Naive thymus-derived CD8-positive, alpha-beta T cell (primary cell): ENCODE measurements around the gene AMPD3. TPM values are rescaled to one million over a fixed set of nuclear protein-coding genes. Genes with fewer than 3 reads are reported as not detected.

Experiments
- ATAC-seq, 2 donors: fragments of 150-1000 bp; cut with Tn5 transposase in 1 of 2; sonication (Bioruptor Pico), chemical (Tn5 transposase) in 1 of 2; 1 replicate in 1 of 2; 2 replicates in 1 of 2; pipeline ENCODE4 v1.10.0; 2021; ENCODE audit warnings: mild to moderate bottlenecking in 2 of 2, moderate library complexity in 2 of 2
- POLR2A ChIA-PET: fragments of 350-600 bp; sonication (Branson Sonifier 250); formaldehyde crosslinking; loops from one replicate; lab custom pipeline; 2021; ENCODE audit warnings: antibody characterized with exemption; lab: Charles Lee
- DNase-seq, 10 donors: peaks; one replicate each; pipeline versions ENCODE4 v3.0.0 to v3.0.0-alpha.2; 2020 to 2022
- H3K27ac Mint-ChIP-seq, 10 donors: one replicate each; pipeline ENCODE4 v1.8.0; 2020 to 2022; ENCODE audit warnings: mild to moderate bottlenecking in 10 of 10, mixed read lengths in 10 of 10, moderate library complexity in 4 of 10, inconsistent platforms in 1 of 10
- H3K27me3 Mint-ChIP-seq, 5 donors: one replicate each; pipeline ENCODE4 v1.8.0; 2021 to 2022; ENCODE audit warnings: mixed read lengths in 5 of 5
- H3K36me3 Mint-ChIP-seq, 3 donors: one replicate each; pipeline ENCODE4 v1.8.0; 2020 to 2022; ENCODE audit warnings: mixed read lengths in 3 of 3, mild to moderate bottlenecking in 2 of 3, inconsistent platforms in 1 of 3
- H3K4me1 Mint-ChIP-seq, 4 donors: one replicate each; pipeline ENCODE4 v1.8.0; 2021 to 2022; ENCODE audit warnings: mixed read lengths in 4 of 4
- H3K4me3 Mint-ChIP-seq, 10 donors: one replicate each; pipeline ENCODE4 v1.8.0; 2020 to 2022; ENCODE audit warnings: mild to moderate bottlenecking in 10 of 10, mixed read lengths in 10 of 10, moderate library complexity in 6 of 10, inconsistent platforms in 1 of 10
- H3K9me3 Mint-ChIP-seq, 9 donors: one replicate each; pipeline ENCODE4 v1.8.0; 2020 to 2022; ENCODE audit warnings: mixed read lengths in 9 of 9, mild to moderate bottlenecking in 3 of 9, inconsistent platforms in 1 of 9, moderate library complexity in 1 of 9
- polyA plus RNA-seq, 3 donors: library from polyadenylated mRNA; unstranded; fragments of 300-500 nt; fragmentation: Illumina TruSeq; gene quantifications; one replicate each; pipeline ENCODE4 v1.2.3, GENCODE V29; 2021
- total RNA-seq, 8 experiments: library from RNA in 2 of 8; stranded (reverse) in 2 of 8; gene quantifications; one replicate each; pipeline ENCODE4 v1.2.3 and lab custom pipeline; 2021 to 2026

AMPD3 gene
- total and polyA plus RNA-seq, 5 experiments from 2014 or later: 4.3 to 28.0 (median 14.2) TPM

DNA sequence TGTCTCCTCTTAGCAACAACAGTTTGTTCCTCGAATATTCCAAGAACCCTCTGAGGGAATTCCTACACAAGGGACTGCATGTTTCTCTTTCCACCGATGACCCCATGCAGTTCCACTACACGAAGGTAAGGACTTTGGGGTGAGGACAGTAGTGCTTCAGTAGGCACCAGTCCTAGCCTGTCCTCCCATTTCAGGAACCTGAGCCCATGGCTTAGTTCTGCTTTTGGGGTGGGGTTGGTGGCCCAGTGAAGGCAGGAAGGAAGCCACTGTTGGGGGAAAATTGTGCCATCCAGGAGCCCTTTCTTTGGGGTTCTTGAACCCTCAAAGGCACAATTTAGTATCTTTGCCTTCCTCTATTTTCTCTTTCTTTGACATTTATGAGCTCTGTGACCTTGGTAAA, 47.7 kb downstream of the AMPD3 start:
- Mint-ChIP-seq H3K36me3 (peaks cover 0 to 81% (median 24%) of the 10 kb centered on the region in 3 donors), H3K27me3 (no peaks in the 10 kb centered on the region), H3K4me3 (peak overlapping the region in 1 of 10 donors; percentile 2), H3K27ac (peak overlapping the region in 6 of 10 donors; percentile 7 to 65 (median 43)), H3K4me1 (peaks cover 0 to 17% (median 1%) of the 10 kb centered on the region in 4 donors), H3K9me3 (no peaks in the 10 kb centered on the region)
- POLR2A ChIA-PET: interaction anchor here (1.3 kb wide), 1 partner anchor 39 kb away, joined by 3 read pairs; the partner anchor contains the start of gene RNF141
- no peak for ATAC-seq
- DNase-seq: no peak

DNA sequence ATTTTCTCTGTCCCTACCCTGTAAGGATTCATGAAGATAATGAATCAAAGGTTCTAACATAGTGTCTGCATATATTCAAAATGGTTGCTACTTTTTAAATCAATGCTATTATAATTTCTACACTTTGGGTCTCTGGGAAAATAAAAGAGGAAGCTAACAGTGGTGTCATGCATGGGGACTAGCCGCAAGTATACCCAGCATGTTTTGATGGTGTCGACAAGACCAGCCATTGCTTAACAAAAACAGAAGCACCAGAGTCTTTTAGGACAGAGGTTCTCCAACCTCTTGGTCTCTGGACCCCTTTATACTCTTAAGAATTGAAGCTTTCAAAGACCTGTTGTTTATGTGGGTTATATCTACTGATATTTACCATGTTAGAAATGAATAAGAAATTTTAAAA, 48.2 kb downstream of the AMPD3 start:
- Mint-ChIP-seq H3K4me1 (peaks cover 0 to 17% (median 0%) of the 10 kb centered on the region in 4 donors), H3K27me3 (no peaks in the 10 kb centered on the region), H3K27ac (peak overlapping the region in 4 of 10 donors; percentile 7 to 46 (median 30)), H3K4me3 (peak overlapping the region in 1 of 10 donors; percentile 2), H3K9me3 (no peaks in the 10 kb centered on the region), H3K36me3 (peaks cover 0 to 76% (median 21%) of the 10 kb centered on the region in 3 donors)
- POLR2A ChIA-PET: interaction anchor here (1.3 kb wide), 1 partner anchor 38 kb away, joined by 3 read pairs; the partner anchor contains the start of gene RNF141
- ATAC-seq (no peak), DNase-seq (no peak)

DNA sequence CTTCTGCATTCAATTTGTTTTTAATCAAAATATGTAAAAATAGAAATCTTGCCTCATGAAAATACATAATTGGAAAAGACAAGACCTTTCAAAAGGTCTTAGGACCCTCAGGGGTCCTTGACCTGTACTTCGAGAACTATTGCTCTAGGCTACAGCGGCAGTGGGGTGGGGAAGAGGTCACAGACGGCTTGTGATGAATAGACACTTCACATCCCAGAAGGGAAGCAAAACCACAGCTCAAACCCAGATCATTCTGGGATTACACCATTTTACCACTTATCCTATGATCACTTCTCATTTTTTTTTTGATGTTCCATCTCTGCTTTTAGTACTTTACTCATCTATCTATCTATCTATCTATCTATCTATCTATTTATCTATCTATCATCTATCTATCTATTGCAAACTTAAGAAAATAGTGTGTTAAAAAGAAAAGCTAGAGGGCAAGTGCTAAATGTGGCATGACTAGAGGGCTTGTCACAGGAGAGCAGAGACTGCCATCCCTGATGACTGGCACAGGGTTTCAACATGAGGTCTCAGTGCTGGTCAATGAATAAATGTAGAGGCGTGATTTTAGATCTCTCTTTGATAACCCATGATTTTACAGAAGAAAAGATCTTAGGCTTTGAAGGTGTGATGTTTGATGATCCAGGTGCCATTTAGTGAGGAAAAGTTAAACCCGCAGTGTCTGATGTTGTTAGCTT, 48.9 kb downstream of the AMPD3 start:
- Mint-ChIP-seq H3K4me1 (peaks cover 0 to 17% (median 0%) of the 10 kb centered on the region in 4 donors), H3K9me3 (no peaks in the 10 kb centered on the region), H3K27me3 (no peaks in the 10 kb centered on the region), H3K4me3 (no peak overlapping the region), H3K36me3 (peaks cover 0 to 73% (median 21%) of the 10 kb centered on the region in 3 donors), H3K27ac (no peak overlapping the region)
- DNase-seq (no peak), ATAC-seq (no peak)
- POLR2A ChIA-PET: interaction anchor here (1.3 kb wide), 1 partner anchor 37 kb away, joined by 3 read pairs; the partner anchor contains the start of gene RNF141

DNA sequence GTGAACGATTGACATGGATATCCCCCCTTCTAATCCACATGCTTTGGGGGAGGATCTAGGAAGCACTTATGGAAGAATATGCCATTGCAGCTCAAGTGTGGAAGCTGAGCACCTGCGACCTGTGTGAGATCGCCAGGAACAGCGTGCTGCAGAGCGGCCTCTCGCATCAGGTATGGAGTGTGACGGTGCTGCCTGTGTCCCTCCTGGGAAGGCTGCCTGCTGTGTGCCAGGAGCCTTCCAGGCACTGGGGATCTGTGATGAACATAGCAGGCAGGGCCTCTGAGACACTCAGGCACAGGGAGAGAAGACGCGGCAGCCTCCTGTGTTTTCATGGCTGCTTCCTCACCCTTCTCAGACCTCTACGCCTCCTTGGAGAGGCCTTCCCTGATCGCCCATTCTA, 49.4 kb downstream of the AMPD3 start:
- Mint-ChIP-seq H3K27ac (peak overlapping the region in 1 of 10 donors; percentile 20), H3K27me3 (no peaks in the 10 kb centered on the region), H3K4me1 (peaks cover 0 to 17% (median 0%) of the 10 kb centered on the region in 4 donors), H3K4me3 (no peak overlapping the region), H3K36me3 (peaks cover 0 to 68% (median 21%) of the 10 kb centered on the region in 3 donors), H3K9me3 (no peaks in the 10 kb centered on the region)
- ATAC-seq (no peak), DNase-seq (no peak)
- POLR2A ChIA-PET: no interaction called here

DNA sequence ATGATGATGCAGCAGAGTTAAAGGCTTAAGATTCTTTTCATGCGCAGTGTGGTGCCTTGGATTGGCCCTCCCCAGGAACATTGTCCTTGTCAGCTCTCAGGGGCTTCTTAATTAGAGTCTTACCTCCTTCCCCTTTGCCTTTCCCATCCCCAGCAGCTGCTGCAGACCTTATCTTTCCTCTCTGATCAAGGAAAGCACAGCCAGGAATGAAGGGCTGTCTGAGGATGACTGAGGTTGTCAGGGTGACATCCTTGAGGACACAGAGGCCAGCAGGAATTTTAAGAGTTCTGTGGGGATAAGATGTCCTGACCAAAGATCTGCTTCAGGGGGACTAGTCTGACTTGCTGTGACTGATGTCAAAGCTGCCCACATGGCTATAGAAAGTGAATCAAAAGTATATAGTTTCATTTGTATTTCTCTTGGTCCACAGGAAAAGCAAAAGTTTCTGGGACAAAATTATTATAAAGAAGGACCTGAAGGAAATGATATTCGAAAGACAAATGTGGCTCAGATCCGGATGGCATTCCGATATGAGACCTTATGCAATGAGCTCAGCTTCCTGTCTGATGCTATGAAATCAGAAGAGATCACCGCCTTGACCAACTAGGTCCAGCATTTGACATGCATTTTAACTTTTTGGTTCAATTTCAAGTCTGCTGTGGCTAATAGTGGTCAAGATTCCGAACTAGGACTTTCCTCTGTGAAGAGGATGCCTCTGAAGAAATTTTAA, 50.4 kb downstream of the AMPD3 start:
- DNase-seq: no peak
- H3K4me1 Mint-ChIP-seq: peaks cover 0 to 17% (median 0%) of the 10 kb centered on the region in 4 donors
- POLR2A ChIA-PET: interaction anchor here (0.6 kb wide), 1 partner anchor 49 kb away, joined by 3 read pairs; no protein-coding TSS in a partner anchor
- no peak overlapping the region for H3K4me3 Mint-ChIP-seq
- no peaks in the 10 kb centered on the region for H3K9me3 Mint-ChIP-seq
- no peak for ATAC-seq
- peak overlapping the region in 1 of 10 donors; percentile 25 for H3K27ac Mint-ChIP-seq
- H3K27me3 Mint-ChIP-seq: no peaks in the 10 kb centered on the region
- peaks cover 0 to 59% (median 21%) of the 10 kb centered on the region in 3 donors for H3K36me3 Mint-ChIP-seq

DNA sequence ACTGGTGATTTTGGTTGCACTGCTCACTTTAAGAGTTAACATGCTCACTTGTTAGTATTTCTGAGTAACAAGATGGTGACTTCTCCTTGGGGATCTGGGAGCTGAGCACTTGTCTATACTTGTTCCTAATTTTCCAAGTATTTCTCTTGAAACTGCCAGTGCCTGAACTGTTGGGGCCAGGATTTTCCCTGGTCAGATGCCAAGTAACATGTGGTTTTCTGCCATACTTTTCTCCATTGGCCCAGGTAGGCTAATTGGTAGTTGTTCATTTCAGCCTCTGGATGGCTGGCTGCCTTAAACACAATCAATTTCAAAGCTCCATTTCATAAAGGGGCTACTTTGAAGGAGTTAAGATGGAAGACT, 50.9 kb downstream of the AMPD3 start:
- DNase-seq (no peak), ATAC-seq (no peak)
- Mint-ChIP-seq H3K27me3 (no peaks in the 10 kb centered on the region), H3K27ac (no peak overlapping the region), H3K36me3 (peaks cover 0 to 53% (median 21%) of the 10 kb centered on the region in 3 donors), H3K4me3 (no peak overlapping the region), H3K9me3 (no peaks in the 10 kb centered on the region), H3K4me1 (peaks cover 0 to 17% (median 0%) of the 10 kb centered on the region in 4 donors)
- POLR2A ChIA-PET: interaction anchor here (0.6 kb wide), 1 partner anchor 49 kb away, joined by 3 read pairs; no protein-coding TSS in a partner anchor

DNA sequence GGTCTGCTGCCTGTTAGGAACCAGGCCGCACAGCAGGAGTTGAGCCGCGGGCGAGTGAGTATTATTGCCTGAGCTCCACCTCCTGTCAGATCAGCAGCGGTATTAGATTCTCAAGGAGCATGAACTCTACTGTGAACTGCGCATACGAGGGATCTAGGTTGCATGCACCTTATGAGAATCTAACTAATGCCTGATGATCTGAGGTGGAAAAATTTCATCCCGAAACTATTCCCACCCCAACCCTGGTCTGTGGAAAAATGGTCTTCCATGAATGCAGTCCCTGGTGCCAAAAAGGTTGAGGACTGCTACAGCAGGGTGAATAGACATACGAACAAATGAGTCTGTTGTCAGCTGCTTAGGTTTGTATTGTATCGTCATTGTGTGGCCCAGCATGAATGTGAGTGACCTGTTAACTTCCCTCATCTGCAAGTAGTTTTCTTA, 56.1 kb downstream of the AMPD3 start:
- no peak for ATAC-seq
- Mint-ChIP-seq H3K27ac (peak overlapping the region in 1 of 10 donors; percentile 23), H3K9me3 (no peaks in the 10 kb centered on the region), H3K4me3 (no peak overlapping the region), H3K27me3 (no peaks in the 10 kb centered on the region), H3K4me1 (peaks cover 0 to 2% (median 0%) of the 10 kb centered on the region in 4 donors), H3K36me3 (peaks cover 0 to 32% (median 0%) of the 10 kb centered on the region in 3 donors)
- POLR2A ChIA-PET: no interaction called here
- no peak for DNase-seq

DNA sequence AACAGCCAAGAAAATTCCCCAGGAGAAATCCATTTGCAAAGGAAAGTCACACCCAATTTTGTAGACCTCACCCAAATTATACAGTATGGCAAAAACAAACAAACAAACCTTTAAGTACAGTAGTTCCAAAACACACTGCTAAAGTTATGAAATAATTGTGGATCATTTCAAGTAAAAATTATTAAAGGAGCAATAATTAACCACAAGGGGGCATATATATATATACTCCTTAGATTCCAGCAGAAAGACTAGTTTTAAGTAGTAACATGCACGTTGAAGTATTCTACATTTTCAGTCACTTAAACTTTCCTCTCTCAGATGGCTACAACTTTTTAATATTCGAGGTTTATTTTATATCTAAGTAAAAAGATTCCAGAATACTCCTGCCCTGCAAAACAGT, 59.1 kb downstream of the AMPD3 start:
- H3K27me3 Mint-ChIP-seq: no peaks in the 10 kb centered on the region
- DNase-seq (no peak), ATAC-seq (no peak)
- no peak overlapping the region for H3K4me3 Mint-ChIP-seq
- POLR2A ChIA-PET: no interaction called here
- peak overlapping the region in 2 of 10 donors; percentile 33 to 60 for H3K27ac Mint-ChIP-seq
- H3K4me1 Mint-ChIP-seq: peaks cover 0 to 5% (median 0%) of the 10 kb centered on the region in 4 donors
- peaks cover 0 to 41% (median 3%) of the 10 kb centered on the region in 3 donors for H3K36me3 Mint-ChIP-seq
- no peaks in the 10 kb centered on the region for H3K9me3 Mint-ChIP-seq

DNA sequence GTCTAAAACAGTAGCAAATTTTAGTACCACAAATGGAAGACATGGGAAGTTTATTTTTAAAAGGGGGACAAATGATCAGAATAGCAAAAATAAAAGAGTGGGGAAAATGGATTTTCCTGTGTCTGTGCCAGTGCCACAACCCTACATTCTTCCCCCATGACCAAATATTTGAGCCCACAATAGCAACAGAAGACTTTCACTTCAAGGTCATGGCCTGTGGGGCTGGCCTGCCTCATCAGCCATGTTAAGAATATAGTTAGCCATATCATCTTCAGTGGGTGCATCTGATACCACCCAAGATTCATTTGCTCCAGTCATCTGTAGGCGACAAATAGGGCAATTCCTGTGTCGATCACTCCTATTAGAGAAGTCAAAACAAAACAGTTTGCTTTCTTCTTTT, 59.6 kb downstream of the AMPD3 start:
- DNase-seq (no peak), ATAC-seq (no peak)
- H3K9me3 Mint-ChIP-seq: no peaks in the 10 kb centered on the region
- no peak overlapping the region for H3K4me3 Mint-ChIP-seq
- peak overlapping the region in 5 of 10 donors; percentile 18 to 67 (median 38) for H3K27ac Mint-ChIP-seq
- no peaks in the 10 kb centered on the region for H3K27me3 Mint-ChIP-seq
- POLR2A ChIA-PET: no interaction called here
- peaks cover 0 to 5% (median 0%) of the 10 kb centered on the region in 4 donors for H3K4me1 Mint-ChIP-seq
- peaks cover 0 to 45% (median 5%) of the 10 kb centered on the region in 3 donors for H3K36me3 Mint-ChIP-seq

DNA sequence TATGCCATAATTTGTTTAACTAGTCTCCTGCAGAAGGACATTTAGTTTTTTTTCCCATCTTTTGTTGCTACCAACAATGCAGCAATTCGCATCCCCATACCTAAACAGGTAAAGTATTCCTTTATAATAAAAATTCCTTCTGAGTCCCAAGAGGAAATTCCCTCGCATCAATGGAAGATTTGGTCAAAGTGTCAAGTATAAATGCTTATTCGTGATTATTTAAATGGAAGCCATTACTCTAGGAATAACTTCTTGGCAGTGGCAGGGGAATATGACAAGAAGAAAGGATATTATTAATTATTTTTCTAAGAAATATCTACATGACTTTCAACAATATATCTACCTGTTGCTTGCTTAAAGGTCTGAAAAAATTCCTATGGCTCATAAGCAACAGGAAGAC, 60.4 kb downstream of the AMPD3 start:
- no peaks in the 10 kb centered on the region for H3K9me3 Mint-ChIP-seq
- H3K36me3 Mint-ChIP-seq: peaks cover 0 to 47% (median 6%) of the 10 kb centered on the region in 3 donors

DNA sequence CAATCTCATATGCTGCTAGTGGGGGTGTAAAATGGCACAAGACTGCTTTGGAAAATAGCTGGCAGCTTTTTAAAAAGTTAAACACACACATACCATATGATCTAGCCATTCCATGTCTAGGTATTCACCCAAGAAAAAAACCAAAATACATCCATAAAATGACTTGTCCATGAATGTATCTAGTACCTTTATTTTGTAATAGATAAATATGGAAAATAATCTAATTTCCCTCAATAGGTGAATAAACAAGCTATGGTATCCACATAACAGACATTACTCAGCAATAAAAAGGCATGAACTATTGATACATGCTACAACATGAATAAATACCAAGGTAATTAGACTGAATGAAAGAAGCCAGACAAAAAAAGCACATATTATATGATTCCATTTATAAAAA, 63.1 kb downstream of the AMPD3 start:
- Mint-ChIP-seq H3K36me3 (peaks cover 0 to 60% (median 11%) of the 10 kb centered on the region in 3 donors), H3K27me3 (no peaks in the 10 kb centered on the region), H3K9me3 (no peaks in the 10 kb centered on the region), H3K4me3 (no peak overlapping the region), H3K4me1 (peaks cover 0 to 5% (median 0%) of the 10 kb centered on the region in 4 donors), H3K27ac (peak overlapping the region in 1 of 10 donors; percentile 18)
- DNase-seq (no peak), ATAC-seq (no peak)
- POLR2A ChIA-PET: interaction anchor here (0.9 kb wide), 1 partner anchor 57 kb away, joined by 3 read pairs; no protein-coding TSS in a partner anchor

More for the DNA sequence above, 60.4 kb downstream of the AMPD3 start:
- H3K4me1 Mint-ChIP-seq: peaks cover 0 to 5% (median 0%) of the 10 kb centered on the region in 4 donors
- no peak overlapping the region for H3K4me3 Mint-ChIP-seq
- DNase-seq (no peak), ATAC-seq (no peak)
- POLR2A ChIA-PET: no interaction called here
- H3K27me3 Mint-ChIP-seq: no peaks in the 10 kb centered on the region
- H3K27ac Mint-ChIP-seq: peak overlapping the region in 3 of 10 donors; percentile 18 to 63 (median 38)

DNA sequence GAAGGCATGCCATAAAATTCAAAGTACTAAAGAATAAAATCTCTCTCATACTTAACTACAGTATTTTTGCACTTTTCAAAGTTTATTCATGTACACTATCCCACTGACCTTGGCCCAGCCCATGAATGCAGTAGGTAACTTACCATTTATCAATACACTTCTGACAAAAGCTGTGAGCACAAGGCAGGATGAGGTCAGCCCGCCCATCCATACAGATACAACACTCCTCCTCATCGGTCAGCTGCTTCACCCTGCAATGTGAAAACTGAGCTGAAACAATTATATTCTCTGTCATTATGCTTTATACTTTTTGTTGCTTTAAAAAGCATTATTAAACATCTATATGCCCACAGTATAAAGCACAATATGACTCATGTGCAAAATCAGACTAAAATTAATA, 63.8 kb downstream of the AMPD3 start:
- Mint-ChIP-seq H3K36me3 (peaks cover 0 to 63% (median 15%) of the 10 kb centered on the region in 3 donors), H3K27ac (peak overlapping the region in 1 of 10 donors; percentile 18), H3K9me3 (no peaks in the 10 kb centered on the region), H3K4me3 (no peak overlapping the region), H3K27me3 (no peaks in the 10 kb centered on the region), H3K4me1 (peaks cover 0 to 6% (median under 1%) of the 10 kb centered on the region in 4 donors)
- DNase-seq (no peak), ATAC-seq (no peak)
- POLR2A ChIA-PET: interaction anchor here (0.9 kb wide), 1 partner anchor 57 kb away, joined by 3 read pairs; no protein-coding TSS in a partner anchor
